ENCODE measurements around the gene CTTN. TPM values are rescaled to one million over a fixed set of nuclear protein-coding genes. Genes with fewer than 3 reads are reported as not detected.

The CTTN gene
- total RNA-seq, 1 experiment from 2014 or later, result 294 TPM

- no peak for DNase-seq (ENCODE audit: low read depth)
Observed at GRCh38 chr11:70409437-70409836, 11.1 kb downstream of the CTTN start.

- no peak for DNase-seq (ENCODE audit: low read depth)
Observed at GRCh38 chr11:70409871-70410270, 11.5 kb downstream of the CTTN start.

GRCh38 chr11:70410276-70411205 lies 12.2 kb downstream of the CTTN start:
- no peak for DNase-seq (ENCODE audit: low read depth)

GRCh38 chr11:70411713-70412452 lies 13.6 kb downstream of the CTTN start:
- DNase-seq (ENCODE audit: low read depth), result no peak

- DNase-seq (ENCODE audit: low read depth), result no peak
Observed at GRCh38 chr11:70413151-70413550, 14.8 kb downstream of the CTTN start.

- DNase-seq (ENCODE audit: low read depth), result no peak
Observed at GRCh38 chr11:70414341-70415100, 16.2 kb downstream of the CTTN start.

- peak; percentile 74 for DNase-seq (ENCODE audit: low read depth)
Observed at GRCh38 chr11:70415191-70415590, 16.9 kb downstream of the CTTN start.

- DNase-seq (ENCODE audit: low read depth), result no peak
Observed at GRCh38 chr11:70415642-70416395, 17.5 kb downstream of the CTTN start.

GRCh38 chr11:70416881-70417280 lies 18.6 kb downstream of the CTTN start:
- no peak for DNase-seq (ENCODE audit: low read depth)

- no peak for DNase-seq (ENCODE audit: low read depth)
Observed at GRCh38 chr11:70418130-70418529, 19.8 kb downstream of the CTTN start.

GRCh38 chr11:70419307-70420007 lies 21.1 kb downstream of the CTTN start:
- no peak for DNase-seq (ENCODE audit: low read depth)

- no peak for DNase-seq (ENCODE audit: low read depth)
Observed at GRCh38 chr11:70420008-70420464, 21.7 kb downstream of the CTTN start.

- DNase-seq (ENCODE audit: low read depth), result no peak
Observed at GRCh38 chr11:70420496-70420895, 22.2 kb downstream of the CTTN start.

GRCh38 chr11:70421123-70421522 lies 22.8 kb downstream of the CTTN start:
- DNase-seq (ENCODE audit: low read depth), result no peak

GRCh38 chr11:70422692-70423522 lies 24.6 kb downstream of the CTTN start:
- no peak for DNase-seq (ENCODE audit: low read depth)

- DNase-seq (ENCODE audit: low read depth), result peak; percentile 95
Observed at GRCh38 chr11:70423523-70424505, 25.5 kb downstream of the CTTN start.

- DNase-seq (ENCODE audit: low read depth), result no peak
Observed at GRCh38 chr11:70424765-70425344, 26.5 kb downstream of the CTTN start.

GRCh38 chr11:70427436-70427835 lies 29.1 kb downstream of the CTTN start:
- no peak for DNase-seq (ENCODE audit: low read depth)

Measured in LHCN-M2 (cell line).